HG03457 (cell line): ENCODE data around the gene MGAT3.

Experiments used
- ATAC-seq: cut with Tn5 transposase; IDR thresholded peaks from one replicate; pipeline ENCODE4 v1.9.1; 2021; ENCODE audit warnings: moderate number of reproducible peaks; ENCODE audit not compliant: unreplicated experiment

The MGAT3 gene

GRCh38 chr22:39469681-39470450 is 13.1 kb downstream of the MGAT3 start:
- ATAC-seq, result no peak

GRCh38 chr22:39470451-39471291 is 13.9 kb downstream of the MGAT3 start:
- ATAC-seq, result no peak

- ATAC-seq, result no peak
Measured at GRCh38 chr22:39471381-39472141, 14.7 kb downstream of the MGAT3 start.

- no peak for ATAC-seq
Measured at GRCh38 chr22:39472570-39473556, 16.1 kb downstream of the MGAT3 start.

- no peak for ATAC-seq
Measured at GRCh38 chr22:39473851-39474250, 17.0 kb downstream of the MGAT3 start.

- no peak for ATAC-seq
Measured at GRCh38 chr22:39474351-39475111, 17.7 kb downstream of the MGAT3 start.

- no peak for ATAC-seq
Measured at GRCh38 chr22:39475337-39475736, 18.5 kb downstream of the MGAT3 start.

- no peak for ATAC-seq
Measured at GRCh38 chr22:39475902-39476301, 19.1 kb downstream of the MGAT3 start.

GRCh38 chr22:39476664-39477063 is 19.9 kb downstream of the MGAT3 start:
- no peak for ATAC-seq

- ATAC-seq, result no peak
Measured at GRCh38 chr22:39477542-39477941, 20.7 kb downstream of the MGAT3 start.

GRCh38 chr22:39478441-39478850 is 21.6 kb downstream of the MGAT3 start:
- no peak for ATAC-seq

- ATAC-seq, result no peak
Measured at GRCh38 chr22:39479254-39479653, 22.4 kb downstream of the MGAT3 start.

- ATAC-seq, result no peak
Measured at GRCh38 chr22:39480557-39480956, 23.7 kb downstream of the MGAT3 start.

GRCh38 chr22:39481054-39481453 is 24.2 kb downstream of the MGAT3 start:
- no peak for ATAC-seq

GRCh38 chr22:39481595-39481994 is 24.8 kb downstream of the MGAT3 start:
- no peak for ATAC-seq

GRCh38 chr22:39482768-39483167 is 26.0 kb downstream of the MGAT3 start:
- ATAC-seq, result no peak

GRCh38 chr22:39486951-39487825 is 30.4 kb downstream of the MGAT3 start:
- no peak for ATAC-seq

GRCh38 chr22:39487826-39488520 is 31.2 kb downstream of the MGAT3 start:
- no peak for ATAC-seq
